H7 (cell line): ENCODE results near the gene CTDP1. TPM values are rescaled to one million over a fixed set of nuclear protein-coding genes. Genes with fewer than 3 reads are reported as not detected.
"Not testable (repeated sequence)": the region's sequence is repeated elsewhere in the genome, so short reads cannot be mapped to it uniquely, and the experiment has no call there.

Experiments
- DNase-seq: peaks from one replicate; pipeline ENCODE4 v3.0.0; 2012
- H3K27me3 ChIP-seq: 2 replicates; pipeline ENCODE4 v1.6.0; 2011; ENCODE audit warnings: mild to moderate bottlenecking, low read length; ENCODE audit not compliant: control insufficient read depth, insufficient read depth
- H3K36me3 ChIP-seq: replicated peaks from 2 replicates; pipeline ENCODE4 v1.5.1; 2011; ENCODE audit warnings: low read length; ENCODE audit not compliant: control insufficient read depth, insufficient read depth
- H3K4me3 ChIP-seq: 2 replicates; pipeline ENCODE4 v1.5.1; 2011; ENCODE audit warnings: low read depth, mild to moderate bottlenecking, control low read depth, low read length, moderate library complexity; ENCODE audit not compliant: insufficient read depth
- total RNA-seq: library from RNA; depleted of rRNA; stranded (reverse); fragments of >200 nt; shearing (Covaris generic); gene quantifications from 2 replicates; pipeline ENCODE4 v1.2.3, GENCODE V29; 2014

CTDP1 gene
- total RNA-seq, 1 experiment from 2014 or later = 38.9 TPM

GRCh38 chr18:79712206-79712857, 32.7 kb downstream of the CTDP1 start:
- Histone ChIP-seq H3K36me3 (peaks cover 6% of the 10 kb centered on the region), H3K27me3 (no peaks in the 10 kb centered on the region), H3K4me3 (no peak overlapping the region)
- no peak for DNase-seq

DNA sequence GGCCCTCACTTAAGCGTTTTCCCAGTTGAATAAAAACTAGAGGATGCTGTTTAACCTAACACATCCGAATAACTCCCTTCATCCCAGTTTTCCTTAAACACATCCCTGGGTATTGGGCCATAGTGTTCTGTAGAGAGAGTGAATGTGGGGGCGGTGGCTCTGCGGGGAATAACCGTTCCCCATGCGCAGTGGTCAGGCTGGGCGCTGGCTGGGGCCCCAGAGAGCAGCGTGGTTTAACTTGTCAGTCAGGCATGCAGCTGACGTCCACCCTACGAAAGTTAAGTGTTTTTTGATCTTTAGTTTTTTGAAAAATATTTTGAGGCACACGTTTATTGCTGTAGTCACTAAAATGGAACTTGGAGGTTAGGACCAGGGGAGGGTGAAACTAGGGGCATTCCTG, 33.7 kb downstream of the CTDP1 start:
- DNase-seq = no peak
- Histone ChIP-seq H3K27me3 (no peaks in the 10 kb centered on the region), H3K4me3 (no peak overlapping the region), H3K36me3 (peaks cover 3% of the 10 kb centered on the region)

DNA sequence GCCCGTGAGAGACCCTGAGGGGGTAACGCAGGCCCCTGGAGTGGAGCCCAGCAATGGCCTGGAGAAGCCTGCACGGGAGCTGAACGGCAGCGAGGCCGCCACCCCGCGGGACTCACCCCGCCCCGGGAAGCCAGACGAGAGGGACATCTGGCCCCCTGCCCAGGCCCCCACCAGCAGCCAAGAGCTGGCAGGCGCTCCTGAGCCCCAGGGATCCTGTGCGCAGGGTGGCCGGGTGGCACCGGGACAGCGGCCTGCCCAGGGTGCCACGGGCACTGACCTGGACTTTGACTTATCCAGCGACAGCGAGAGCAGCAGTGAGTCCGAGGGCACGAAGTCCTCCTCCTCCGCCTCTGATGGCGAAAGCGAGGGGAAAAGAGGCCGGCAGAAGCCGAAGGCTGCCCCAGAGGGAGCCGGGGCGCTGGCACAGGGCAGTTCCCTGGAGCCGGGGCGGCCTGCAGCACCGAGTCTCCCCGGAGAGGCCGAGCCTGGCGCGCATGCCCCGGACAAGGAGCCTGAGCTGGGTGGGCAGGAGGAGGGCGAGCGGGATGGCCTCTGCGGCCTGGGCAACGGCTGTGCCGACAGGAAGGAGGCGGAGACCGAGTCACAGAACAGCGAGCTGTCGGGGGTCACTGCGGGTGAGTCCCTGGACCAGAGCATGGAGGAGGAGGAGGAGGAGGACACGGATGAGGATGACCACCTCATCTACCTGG, 35.1 kb downstream of the CTDP1 start:
- peaks cover 6% of the 10 kb centered on the region for H3K36me3 ChIP-seq
- DNase-seq = no peak
- no peaks in the 10 kb centered on the region for H3K27me3 ChIP-seq
- H3K4me3 ChIP-seq = no peak overlapping the region

GRCh38 chr18:79715280-79715679, 35.7 kb downstream of the CTDP1 start:
- no peak for DNase-seq
- Histone ChIP-seq H3K36me3 (peaks cover 6% of the 10 kb centered on the region), H3K4me3 (no peak overlapping the region), H3K27me3 (no peaks in the 10 kb centered on the region)

DNA sequence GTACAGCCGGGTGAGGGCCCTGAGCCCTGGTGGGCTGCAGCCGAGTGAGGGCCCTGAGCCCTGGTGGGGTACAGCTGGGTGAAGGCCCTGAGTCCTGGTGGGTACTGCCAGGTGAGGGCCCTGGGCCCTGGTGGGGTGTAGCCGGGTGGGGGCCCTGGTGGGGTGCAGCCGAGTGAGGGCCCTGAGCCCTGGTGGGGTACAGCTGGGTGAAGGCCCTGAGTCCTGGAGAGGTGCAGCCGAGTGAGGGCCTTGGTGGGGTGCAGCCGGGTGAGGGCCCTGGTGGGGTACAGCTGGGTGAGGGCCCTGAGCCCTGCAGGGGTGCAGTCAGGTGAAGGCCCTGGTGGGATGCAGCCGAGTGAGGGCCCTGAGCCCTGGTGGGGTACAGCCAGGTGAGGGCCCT, 37.5 kb downstream of the CTDP1 start:
- Histone ChIP-seq H3K4me3 (no peak overlapping the region), H3K27me3 (no peaks in the 10 kb centered on the region), H3K36me3 (peaks cover 6% of the 10 kb centered on the region)
- DNase-seq = no peak

DNA sequence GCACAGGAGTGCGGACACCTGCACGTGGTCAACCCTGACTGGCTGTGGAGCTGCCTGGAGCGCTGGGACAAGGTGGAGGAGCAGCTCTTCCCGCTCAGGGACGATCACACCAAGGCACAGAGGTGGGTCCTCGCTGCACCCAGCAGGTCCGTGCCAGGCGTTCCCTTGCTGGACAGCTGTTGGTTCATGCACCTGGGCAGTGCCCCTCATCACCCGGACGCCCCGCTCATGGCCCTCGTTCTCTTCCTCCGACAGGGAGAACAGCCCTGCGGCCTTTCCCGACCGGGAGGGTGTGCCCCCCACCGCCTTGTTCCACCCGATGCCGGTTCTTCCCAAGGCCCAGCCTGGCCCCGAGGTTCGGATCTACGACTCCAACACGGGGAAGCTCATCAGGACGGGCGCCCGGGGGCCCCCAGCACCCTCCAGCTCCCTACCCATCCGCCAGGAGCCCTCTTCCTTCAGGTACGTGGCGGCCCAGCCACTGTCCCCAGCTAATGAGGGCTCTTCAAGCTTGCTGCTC, 38.0 kb downstream of the CTDP1 start:
- no peak overlapping the region for H3K4me3 ChIP-seq
- no peak for DNase-seq
- no peaks in the 10 kb centered on the region for H3K27me3 ChIP-seq
- H3K36me3 ChIP-seq = peaks cover 6% of the 10 kb centered on the region

DNA sequence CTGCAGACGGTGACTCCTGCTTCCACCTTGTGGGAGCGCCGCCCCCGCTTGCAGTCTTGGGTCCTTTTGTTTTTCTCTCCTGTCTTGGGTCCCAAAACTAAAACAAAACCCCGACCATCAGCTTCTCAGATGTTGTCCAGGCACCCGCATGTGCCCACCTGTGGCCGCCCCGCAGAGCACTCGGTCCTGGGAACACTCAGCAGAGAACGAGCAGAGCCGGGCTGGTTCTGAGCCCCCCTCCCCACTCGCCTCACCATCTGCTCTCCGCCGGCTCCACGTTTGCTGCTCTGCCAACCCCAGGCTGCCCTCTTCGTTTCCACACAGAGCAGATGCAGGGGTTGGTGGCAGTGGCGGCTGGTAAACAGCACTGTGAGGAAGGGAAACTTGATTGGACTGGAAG, 38.5 kb downstream of the CTDP1 start:
- no peaks in the 10 kb centered on the region for H3K27me3 ChIP-seq
- H3K36me3 ChIP-seq = peaks cover 6% of the 10 kb centered on the region
- no peak overlapping the region for H3K4me3 ChIP-seq
- no peak for DNase-seq

DNA sequence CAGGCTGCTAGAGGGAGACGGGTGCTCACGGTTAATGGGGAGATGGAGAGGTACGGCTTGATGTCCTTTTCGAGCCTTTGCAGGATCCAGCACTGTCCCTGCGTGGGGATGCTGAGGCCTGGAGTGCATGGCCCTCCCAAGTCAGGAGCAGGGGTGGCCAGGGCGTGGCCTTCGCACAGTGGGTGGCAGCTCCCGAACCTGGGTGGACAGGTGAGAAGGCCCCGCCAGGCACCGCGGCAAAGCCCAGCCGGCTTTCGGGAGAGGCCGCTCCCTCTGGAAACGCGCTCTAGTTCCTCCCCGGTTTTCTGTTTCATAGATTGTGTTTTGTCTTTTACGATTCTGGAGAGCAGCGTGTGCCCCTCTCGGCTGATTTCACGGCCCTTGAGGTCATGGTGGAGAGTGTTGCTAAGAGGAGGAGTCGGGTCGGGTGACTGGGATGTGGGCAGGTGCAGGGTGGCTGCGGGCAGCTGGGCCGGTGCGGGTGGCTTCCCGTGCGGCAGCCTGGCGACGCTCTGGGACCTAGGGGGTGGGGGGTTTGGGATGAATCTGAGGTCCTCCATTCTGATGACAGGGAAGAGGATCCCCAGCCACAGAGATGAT, 39.4 kb downstream of the CTDP1 start:
- H3K4me3 ChIP-seq = no peak overlapping the region
- no peaks in the 10 kb centered on the region for H3K27me3 ChIP-seq
- no peak for DNase-seq
- H3K36me3 ChIP-seq = peaks cover 6% of the 10 kb centered on the region

GRCh38 chr18:79719478-79720358, 40.1 kb downstream of the CTDP1 start:
- H3K36me3 ChIP-seq, H3K4me3 ChIP-seq, DNase-seq, H3K27me3 ChIP-seq: not testable (repeated sequence)

GRCh38 chr18:79720359-79720733, 40.7 kb downstream of the CTDP1 start:
- peaks cover 6% of the 10 kb centered on the region for H3K36me3 ChIP-seq
- no peak for DNase-seq
- no peaks in the 10 kb centered on the region for H3K27me3 ChIP-seq
- no peak overlapping the region for H3K4me3 ChIP-seq

- DNase-seq = no peak
- no peaks in the 10 kb centered on the region for H3K27me3 ChIP-seq
- no peak overlapping the region for H3K4me3 ChIP-seq
- peaks cover 3% of the 10 kb centered on the region for H3K36me3 ChIP-seq
Observed at GRCh38 chr18:79723036-79723435, 43.4 kb downstream of the CTDP1 start.

- DNase-seq = no peak
- Histone ChIP-seq H3K4me3 (no peak overlapping the region), H3K36me3 (peaks cover 3% of the 10 kb centered on the region), H3K27me3 (no peaks in the 10 kb centered on the region)
Observed at GRCh38 chr18:79723628-79724027, 44.0 kb downstream of the CTDP1 start.

DNA sequence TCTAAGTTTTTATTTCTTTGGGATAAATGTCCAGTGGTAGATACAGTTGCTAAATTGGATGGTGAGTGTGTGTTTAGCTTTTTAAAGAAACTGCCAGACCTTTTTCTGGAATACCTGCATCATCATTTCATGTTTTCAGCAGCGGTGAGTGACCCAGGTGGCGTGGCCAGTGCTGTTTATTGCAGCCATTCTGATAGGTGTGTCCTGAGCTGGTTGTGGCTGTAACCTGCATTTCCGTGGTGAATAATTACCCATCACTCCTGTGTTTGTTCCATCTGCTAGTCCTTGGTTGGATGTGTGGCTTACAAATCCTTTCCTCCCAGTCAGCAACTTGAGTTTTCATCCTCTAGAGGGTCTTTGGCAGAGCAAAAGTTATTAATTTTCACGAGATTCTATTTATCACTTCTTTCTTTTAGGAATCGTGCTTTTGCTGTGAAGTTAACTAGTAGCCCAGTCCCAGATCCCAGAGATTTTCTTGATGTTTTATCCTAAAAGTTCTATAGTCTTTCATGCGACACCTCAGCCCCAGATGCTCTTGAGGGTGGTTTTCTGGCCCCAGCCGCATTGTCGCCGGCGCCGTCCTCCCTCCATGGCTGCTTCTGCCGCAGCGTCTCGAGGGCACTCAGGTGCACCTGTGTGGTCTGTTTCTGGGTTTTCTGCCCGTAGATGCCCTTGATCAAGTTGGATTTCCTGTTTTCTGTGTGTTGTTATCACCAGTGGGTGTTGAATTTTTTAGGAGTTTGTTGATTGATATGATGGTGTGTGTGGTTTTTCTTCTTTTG, 44.9 kb downstream of the CTDP1 start:
- Histone ChIP-seq H3K4me3 (no peak overlapping the region), H3K36me3 (peaks cover under 1% of the 10 kb centered on the region), H3K27me3 (no peaks in the 10 kb centered on the region)
- no peak for DNase-seq

DNA sequence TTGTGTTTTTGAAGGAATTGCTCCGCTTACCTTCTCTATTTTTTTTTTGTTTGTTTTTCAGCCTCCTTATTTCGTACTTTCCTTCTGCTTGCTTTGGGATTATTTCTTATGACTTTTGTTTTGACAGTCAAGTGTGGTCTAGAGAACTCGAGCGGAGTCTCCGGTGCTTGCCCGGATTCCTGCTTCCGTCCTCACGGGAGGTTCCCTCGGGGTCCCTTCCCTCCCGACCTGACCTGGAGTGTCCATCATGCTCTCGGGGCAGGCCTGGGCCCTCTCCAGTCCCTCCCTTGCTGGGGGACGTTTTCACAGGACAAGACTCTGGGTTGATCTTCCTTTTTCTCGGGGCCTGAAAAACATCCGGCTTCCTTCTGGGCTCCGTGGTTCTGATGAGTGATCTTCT, 45.9 kb downstream of the CTDP1 start:
- Histone ChIP-seq H3K4me3 (no peak overlapping the region), H3K36me3 (no peaks in the 10 kb centered on the region; the same call in none of the 2 replicates), H3K27me3 (no peaks in the 10 kb centered on the region)
- DNase-seq = no peak
